GM18951 (cell line): ENCODE measurements around the gene POTEI.
"Not testable (repeated sequence)": the region's sequence is repeated elsewhere in the genome, so short reads cannot be mapped to it uniquely, and the experiment has no call there.

Source experiments
- in situ Hi-C: fragments of 300-500 bp; cut with MboI; formaldehyde crosslinking; loops from one replicate; pipeline ENCODE4 v1.12.0; 2022; ENCODE audit warnings: low sequenced_read_pairs, mixed read lengths, inconsistent platforms; ENCODE audit not compliant: unreplicated experiment

The POTEI gene

GRCh38 chr2:130510807-130511746, 1.9 kb upstream of the POTEI start:
- in situ Hi-C loops = not testable (repeated sequence)

GRCh38 chr2:130491073-130491472, 18.1 kb downstream of the POTEI start:
- in situ Hi-C loops = not testable (repeated sequence)

DNA sequence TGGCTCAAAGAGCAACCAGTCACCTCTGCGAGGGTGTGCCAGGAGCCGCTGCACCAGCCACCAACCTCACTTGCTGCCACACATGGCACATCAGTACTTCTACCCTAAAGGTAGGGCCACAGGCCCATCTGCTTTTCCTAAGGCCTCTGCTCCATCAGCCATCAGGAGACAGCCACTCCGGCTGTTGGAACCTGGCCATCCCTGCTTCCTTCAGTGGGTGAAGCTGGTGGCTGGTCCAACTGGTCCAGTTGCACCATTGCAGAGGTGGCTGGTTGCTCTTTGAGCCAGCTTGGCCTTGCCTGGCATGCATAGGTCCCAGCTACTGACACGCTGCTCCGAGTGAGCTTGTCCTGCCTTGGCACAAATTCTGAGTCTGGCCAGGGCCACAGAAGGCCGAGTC, 53.7 kb downstream of the POTEI start:
- in situ Hi-C loops = not testable (repeated sequence)

DNA sequence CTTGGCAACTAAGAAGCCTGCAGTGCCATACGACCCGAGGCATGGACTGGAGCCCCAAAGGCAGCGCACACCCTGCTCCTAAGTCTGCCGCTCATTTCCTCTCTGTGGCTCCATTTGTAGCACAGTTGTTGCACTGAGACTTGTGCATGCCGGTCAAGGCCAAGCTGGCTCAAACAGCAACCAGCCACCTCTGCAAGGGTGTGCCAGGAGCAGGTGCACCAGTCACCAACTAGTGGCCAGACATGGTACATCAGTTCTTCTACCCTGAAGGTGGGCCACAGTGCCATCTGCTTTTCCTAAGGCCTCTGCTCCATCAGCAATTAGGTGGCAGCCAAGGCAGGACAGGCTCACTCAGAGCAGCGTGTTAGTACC, 54.4 kb downstream of the POTEI start:
- in situ Hi-C loops = not testable (repeated sequence)

- in situ Hi-C loops = not testable (repeated sequence)
These were observed 55.0 kb downstream of the POTEI start for GRCh38 chr2:130453955-130454711.

DNA sequence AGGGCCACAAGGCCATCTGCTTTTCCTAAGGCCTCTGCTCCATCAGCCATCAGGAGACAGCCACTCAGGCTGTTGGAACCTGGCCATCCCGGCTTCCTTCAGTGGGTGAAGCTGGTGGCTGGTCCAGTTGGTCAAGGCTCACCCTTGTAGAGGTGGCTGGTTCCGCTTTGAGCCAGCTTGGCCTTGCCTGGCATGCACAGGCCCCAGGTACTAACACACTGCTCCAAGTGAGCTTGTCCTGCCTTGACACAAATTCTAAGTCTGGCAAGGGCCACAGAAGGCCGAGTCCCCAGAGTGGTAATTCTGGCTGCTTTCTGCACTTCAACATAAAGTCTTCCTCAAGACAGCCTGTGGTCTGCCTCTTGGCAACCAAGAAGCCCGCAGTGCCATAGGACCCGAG, 56.2 kb downstream of the POTEI start:
- in situ Hi-C loops = not testable (repeated sequence)

- in situ Hi-C loops = not testable (repeated sequence)
These were observed 57.3 kb downstream of the POTEI start for GRCh38 chr2:130451823-130452222.

DNA sequence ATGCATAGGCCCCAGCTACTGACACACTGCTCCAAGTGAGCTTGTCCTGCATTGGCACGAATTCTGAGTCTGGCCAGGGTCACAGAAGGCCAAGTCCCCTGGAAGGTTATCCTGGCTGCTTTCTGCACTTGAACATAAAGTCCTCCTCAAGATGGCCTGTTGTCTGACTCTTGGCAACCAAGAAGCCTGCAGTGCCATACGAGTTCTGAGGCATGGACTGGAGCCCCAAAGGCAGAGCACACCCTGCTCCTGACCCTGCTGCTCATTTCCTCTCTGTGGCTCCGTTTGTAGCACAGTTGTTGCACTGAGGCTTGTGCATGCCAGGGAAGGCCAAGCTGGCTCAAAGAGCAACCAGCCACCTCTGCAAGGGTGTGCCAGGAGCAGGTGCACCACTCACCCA, 57.9 kb downstream of the POTEI start:
- in situ Hi-C loops = not testable (repeated sequence)

- in situ Hi-C loops = not testable (repeated sequence)
These were observed 58.8 kb downstream of the POTEI start for GRCh38 chr2:130450366-130450765.

DNA sequence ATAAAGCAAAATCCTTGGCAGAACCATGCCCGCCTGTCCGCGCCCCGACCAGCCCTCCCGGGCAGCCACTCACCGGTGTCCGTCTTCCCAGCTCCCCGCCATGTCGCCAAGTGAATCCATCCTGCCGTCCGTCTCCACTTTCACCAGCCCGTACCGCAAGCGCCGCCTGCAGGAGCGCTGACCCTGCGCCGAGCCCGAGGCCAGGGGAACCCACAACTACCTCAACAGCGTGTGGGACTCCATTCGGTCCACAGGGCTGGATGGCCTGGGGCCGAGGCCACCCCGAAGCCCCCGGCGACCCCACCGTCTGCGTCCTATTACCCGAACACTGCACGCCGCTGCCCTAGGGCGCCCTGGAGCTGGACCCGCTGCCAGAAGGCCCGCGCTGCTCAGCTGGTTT, 81.5 kb downstream of the POTEI start:
- in situ Hi-C loops = not testable (repeated sequence)

GRCh38 chr2:130418845-130419244, 90.3 kb downstream of the POTEI start:
- in situ Hi-C loops = not testable (repeated sequence)

- in situ Hi-C loops = not testable (repeated sequence)
These were observed 92.4 kb downstream of the POTEI start for GRCh38 chr2:130416693-130417092.
